Measurements from ENCODE around the gene SGF29.
A peak's percentile ranks its signal among the peaks of the same experiment; 100 is the strongest.
"Not testable (repeated sequence)": the region's sequence is repeated elsewhere in the genome, so short reads cannot be mapped to it uniquely, and the experiment has no call there.

The SGF29 gene

GRCh38 chr16:28532940-28533647 lies 20.6 kb upstream of the SGF29 start:
- no peak for DNase-seq

GRCh38 chr16:28534542-28535373 lies 19.0 kb upstream of the SGF29 start:
- DNase-seq = peak; percentile 91 to 96 (median 94)

- DNase-seq = no peak
Measured at GRCh38 chr16:28537076-28537475, 16.6 kb upstream of the SGF29 start.

- no peak for DNase-seq
Measured at GRCh38 chr16:28537964-28538732, 15.6 kb upstream of the SGF29 start.

- DNase-seq = peak; percentile 19 to 52 (median 42)
Measured at GRCh38 chr16:28538733-28539596, 14.8 kb upstream of the SGF29 start, which contains the start of gene NUPR1. Gene NUPR1 (minus strand): TSS chr16:28538974. CDS start chr16:28538907, 67 bp downstream.

GRCh38 chr16:28540346-28540745 lies 13.4 kb upstream of the SGF29 start:
- no peak for DNase-seq

GRCh38 chr16:28542646-28543045 lies 11.1 kb upstream of the SGF29 start:
- DNase-seq = no peak

- peak; percentile 85 to 95 (median 92) for DNase-seq
Measured at GRCh38 chr16:28543072-28543471, 10.6 kb upstream of the SGF29 start.

GRCh38 chr16:28544998-28545397 lies 8.7 kb upstream of the SGF29 start:
- no peak for DNase-seq

GRCh38 chr16:28545964-28546363 lies 7.8 kb upstream of the SGF29 start:
- DNase-seq = not testable (repeated sequence)

- no peak for DNase-seq
Measured at GRCh38 chr16:28546626-28547025, 7.1 kb upstream of the SGF29 start.

GRCh38 chr16:28548306-28548802 lies 5.4 kb upstream of the SGF29 start:
- DNase-seq = no peak

- DNase-seq = peak; percentile 63 to 87 (median 72)
Measured at GRCh38 chr16:28549301-28549899, 4.3 kb upstream of the SGF29 start.

- no peak for DNase-seq
Measured at GRCh38 chr16:28554634-28555423, 1.1 kb downstream of the SGF29 start.

- peak; percentile 29 to 65 (median 48) for DNase-seq
Measured at GRCh38 chr16:28555561-28555960, 1.8 kb downstream of the SGF29 start.

- peak; percentile 40 to 72 (median 56) for DNase-seq
Measured at GRCh38 chr16:28556914-28557320, 3.2 kb downstream of the SGF29 start.

GRCh38 chr16:28558456-28558855 lies 4.7 kb downstream of the SGF29 start:
- no peak for DNase-seq

GRCh38 chr16:28561557-28562187 lies 8.0 kb downstream of the SGF29 start:
- peak in 2 of 4 experiments; percentile 27 to 46 for DNase-seq

GRCh38 chr16:28562199-28562598 lies 8.5 kb downstream of the SGF29 start:
- DNase-seq = no peak

GRCh38 chr16:28563218-28563617 lies 9.5 kb downstream of the SGF29 start:
- DNase-seq = no peak

All from suppressor macrophage (primary cell).